SW 1271 (cell line): ENCODE results near the gene GPR35.

Experiments
- DNase-seq, 2 experiments: peaks; one replicate each; lab custom pipeline; 2025; lab: John Stamatoyannopoulos, UW

Gene GPR35

GRCh38 chr2:240589375-240589774, 35.9 kb upstream of the GPR35 start:
- DNase-seq: no peak

DNA sequence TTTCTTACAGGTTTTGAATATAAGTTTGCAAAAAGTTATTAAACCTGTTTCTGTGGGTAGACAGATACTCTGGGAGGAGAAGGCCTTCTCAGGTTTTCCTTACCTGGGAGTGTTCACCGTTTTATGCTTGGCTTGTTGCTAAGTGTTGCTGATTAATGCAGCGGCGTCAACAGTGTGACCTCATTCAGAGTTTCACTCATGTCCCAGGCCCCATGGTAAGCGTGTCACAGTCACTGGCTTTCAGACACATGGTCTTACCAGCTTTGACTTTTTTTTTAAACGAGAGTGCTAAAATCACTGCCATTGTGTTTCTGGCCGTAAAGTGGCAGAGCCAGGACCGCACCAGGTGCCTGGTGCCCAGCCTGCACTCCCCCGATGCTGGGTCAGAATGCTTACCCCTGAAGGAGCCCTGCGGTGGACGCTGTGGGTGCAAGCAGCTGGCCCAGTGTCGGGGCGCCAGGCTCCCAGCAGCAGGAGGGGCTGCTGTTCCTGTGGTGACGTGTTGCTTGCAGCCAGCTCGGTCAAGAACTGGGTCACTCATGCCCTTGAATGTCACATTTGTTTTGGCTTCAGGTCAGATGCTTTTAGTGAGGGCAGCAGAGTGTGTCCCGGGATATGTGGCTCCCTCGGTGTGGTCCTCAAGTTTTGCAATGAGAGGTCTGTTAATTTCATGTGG, 35.3 kb upstream of the GPR35 start:
- no peak for DNase-seq

- no peak for DNase-seq
These were observed 34.6 kb upstream of the GPR35 start for GRCh38 chr2:240590681-240591111.

- no peak for DNase-seq
These were observed 34.1 kb upstream of the GPR35 start for GRCh38 chr2:240591226-240591625.

DNA sequence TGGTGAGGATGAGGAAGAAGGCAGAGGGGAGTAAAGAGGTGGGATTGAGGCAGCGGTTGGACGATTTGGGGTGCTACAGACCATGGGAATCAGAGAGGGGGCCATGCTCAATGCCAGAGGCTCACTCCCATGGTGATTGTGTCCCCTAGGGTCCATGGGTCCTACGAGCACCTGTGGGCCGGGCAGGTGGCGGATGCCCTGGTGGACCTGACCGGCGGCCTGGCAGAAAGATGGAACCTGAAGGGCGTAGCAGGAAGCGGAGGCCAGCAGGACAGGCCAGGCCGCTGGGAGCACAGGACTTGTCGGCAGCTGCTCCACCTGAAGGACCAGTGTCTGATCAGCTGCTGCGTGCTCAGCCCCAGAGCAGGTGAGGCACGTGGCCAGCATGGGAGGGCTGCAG, 33.5 kb upstream of the GPR35 start:
- no peak for DNase-seq

GRCh38 chr2:240593026-240593702, 32.1 kb upstream of the GPR35 start:
- no peak for DNase-seq

DNA sequence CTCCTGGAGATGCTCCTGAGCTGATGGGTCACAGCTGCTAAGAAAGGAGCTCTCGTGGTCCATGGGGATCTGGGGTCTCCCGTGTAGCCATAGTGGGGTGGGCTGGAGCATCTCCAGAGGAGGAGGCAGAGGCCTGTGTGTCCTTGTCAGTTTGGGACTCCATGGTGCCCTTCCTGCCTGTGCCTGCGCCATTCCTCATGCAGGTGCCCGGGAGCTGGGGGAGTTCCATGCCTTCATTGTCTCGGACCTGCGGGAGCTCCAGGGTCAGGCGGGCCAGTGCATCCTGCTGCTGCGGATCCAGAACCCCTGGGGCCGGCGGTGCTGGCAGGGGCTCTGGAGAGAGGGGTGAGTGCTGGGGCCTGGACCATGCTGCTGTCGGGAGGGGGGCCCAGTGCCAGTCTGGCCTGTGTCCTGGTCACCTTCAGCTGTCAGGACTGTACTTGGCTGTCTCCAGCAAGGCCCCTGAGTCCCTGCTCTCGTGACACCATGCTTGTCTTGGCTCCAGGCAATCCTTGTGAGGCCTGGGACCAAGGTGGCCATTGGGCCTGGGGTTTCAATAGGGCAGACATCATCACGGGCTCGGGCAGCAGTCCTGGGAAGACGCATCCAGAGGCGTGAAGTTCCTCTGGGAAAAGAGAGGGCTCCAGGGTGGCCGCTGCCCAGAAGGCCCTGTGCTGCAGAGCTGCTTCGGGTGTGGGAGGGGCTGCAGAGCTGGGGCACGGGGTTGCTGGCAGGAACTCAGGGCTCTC, 31.4 kb upstream of the GPR35 start:
- no peak for DNase-seq

DNA sequence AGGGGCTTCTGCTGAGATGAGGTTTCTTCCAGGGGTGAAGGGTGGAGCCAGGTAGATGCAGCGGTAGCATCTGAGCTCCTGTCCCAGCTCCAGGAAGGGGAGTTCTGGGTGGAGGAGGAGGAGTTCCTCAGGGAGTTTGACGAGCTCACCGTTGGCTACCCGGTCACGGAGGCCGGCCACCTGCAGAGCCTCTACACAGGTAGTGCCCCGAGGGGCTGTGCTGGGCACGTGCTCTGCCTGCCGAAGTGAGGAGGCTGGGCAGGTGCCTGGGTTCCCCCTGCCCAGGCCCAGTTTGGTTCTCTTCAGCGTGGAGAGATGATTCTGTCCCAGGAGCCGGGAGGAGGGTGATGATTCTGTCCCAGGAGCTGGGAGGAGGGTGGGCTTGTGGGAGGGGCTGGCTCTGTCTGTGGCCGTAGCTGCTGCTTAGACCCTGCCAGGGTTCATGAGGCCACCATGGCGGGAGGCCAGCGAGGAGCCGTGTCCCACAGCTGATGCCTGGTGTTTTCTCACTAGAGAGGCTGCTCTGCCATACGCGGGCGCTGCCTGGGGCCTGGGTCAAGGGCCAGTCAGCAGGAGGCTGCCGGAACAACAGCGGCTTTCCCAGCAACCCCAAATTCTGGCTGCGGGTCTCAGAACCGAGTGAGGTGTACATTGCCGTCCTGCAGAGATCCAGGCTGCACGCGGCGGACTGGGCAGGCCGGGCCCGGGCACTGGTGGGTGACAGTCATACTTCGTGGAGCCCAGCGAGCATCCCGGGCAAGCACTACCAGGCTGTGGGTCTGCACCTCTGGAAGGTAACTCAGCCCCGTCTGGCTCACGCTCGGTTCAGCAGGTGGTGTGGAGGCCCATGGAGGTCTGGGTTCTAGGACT, 30.5 kb upstream of the GPR35 start:
- DNase-seq: no peak

- peak in 1 of 2 experiments; percentile 12 for DNase-seq
These were observed 29.8 kb upstream of the GPR35 start for GRCh38 chr2:240595381-240596079.

- no peak for DNase-seq
These were observed 29.2 kb upstream of the GPR35 start for GRCh38 chr2:240596080-240596460.

GRCh38 chr2:240596491-240596931, 28.8 kb upstream of the GPR35 start:
- no peak for DNase-seq

DNA sequence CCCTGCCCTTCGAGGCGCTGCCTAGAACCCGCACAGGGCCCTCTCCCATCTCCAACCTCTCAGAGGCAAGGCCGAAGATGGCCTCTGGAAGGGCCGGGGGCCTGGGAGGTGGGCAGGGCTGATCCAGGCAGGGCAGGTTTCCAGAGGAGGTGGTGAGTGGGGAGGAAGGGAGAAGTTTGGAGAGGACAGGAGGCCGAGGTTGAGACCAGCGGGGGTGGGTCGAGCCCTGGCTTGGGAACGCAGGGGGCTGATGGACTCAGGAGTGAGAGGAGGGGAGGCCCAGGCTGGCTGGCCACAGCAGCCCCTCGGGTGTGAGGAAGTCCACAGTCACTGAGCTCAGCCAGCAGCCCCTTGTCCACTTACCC, 28.2 kb upstream of the GPR35 start:
- DNase-seq: no peak

GRCh38 chr2:240597419-240598181, 27.7 kb upstream of the GPR35 start:
- no peak for DNase-seq

DNA sequence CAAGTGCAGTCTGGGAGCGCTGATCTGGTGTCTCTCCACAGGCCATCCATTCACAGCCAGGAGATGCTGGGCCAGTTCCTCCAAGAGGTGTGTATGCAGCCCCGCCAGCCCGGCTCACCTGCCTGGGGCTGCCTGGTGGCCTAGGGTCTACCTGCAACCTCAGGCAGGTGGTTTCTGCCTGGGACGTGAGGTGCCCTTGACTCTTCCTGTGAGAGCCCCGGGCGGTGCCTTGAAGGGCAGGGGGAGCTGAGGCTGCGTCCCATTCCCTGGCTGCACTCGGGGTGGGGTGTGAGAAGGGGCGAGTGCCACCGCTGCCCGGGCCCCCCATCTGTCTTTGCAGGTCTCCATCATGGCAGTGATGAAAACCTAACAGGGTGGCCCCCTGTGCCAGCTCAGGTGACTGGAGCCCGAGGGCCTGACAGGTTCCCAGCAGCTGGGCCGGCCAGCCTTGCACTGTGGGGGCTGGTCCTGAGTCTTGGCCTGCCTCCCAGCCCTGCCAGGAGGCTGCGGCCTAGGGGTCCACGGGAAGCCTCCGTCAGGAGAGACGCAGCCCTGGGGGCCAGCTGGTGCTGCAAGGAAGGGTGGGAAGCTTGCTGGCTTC, 26.9 kb upstream of the GPR35 start:
- no peak for DNase-seq

- DNase-seq: no peak
These were observed 26.1 kb upstream of the GPR35 start for GRCh38 chr2:240599141-240599583.

DNA sequence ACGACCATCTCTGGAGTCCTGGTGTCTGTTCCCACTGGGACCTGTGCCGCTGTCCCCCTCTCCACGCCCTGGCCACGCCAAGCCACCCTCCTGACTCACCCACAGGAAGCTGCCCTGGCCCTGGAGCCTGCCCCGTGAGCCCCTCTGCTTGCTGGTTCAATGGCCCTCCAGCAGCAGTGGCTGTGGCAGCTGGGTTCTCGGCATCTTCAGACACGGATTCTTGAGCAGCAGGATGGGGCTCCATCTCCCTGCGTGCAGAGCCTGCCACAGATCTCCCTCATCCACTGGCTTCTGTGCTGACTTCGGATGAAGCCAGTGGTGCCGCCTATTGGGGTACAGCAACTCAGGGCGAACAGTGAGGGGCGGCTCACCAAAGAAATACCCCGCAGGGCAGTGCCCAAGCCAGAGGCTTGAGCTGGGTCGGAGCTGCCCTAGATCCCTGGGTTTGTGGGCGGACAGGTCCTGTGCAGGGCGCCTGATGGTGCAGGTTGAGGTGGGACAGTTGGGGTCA, 24.8 kb upstream of the GPR35 start:
- no peak for DNase-seq

GRCh38 chr2:240601061-240601830, 24.0 kb upstream of the GPR35 start:
- no peak for DNase-seq

DNA sequence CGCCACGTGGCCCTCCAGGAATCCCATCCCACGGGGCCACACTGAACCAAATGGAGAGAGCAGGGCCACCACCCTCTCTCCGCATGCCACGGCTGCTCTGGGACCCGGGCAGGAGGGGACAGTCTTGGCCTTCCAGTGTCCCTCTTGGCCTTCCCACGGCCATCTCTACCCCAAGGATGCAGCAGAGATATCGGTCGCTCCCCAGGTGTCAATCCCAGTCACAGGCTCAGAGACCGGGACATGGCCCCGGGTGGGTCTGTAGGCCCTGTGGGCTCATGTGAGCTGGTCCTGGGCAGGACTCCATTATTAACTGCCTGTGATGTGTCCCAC, 23.5 kb upstream of the GPR35 start:
- DNase-seq: no peak

- DNase-seq: no peak
These were observed 22.8 kb upstream of the GPR35 start for GRCh38 chr2:240602266-240603050.
